Tibial artery (tissue), 4 donors: Measurements from ENCODE around the gene NLRP2B.
"Not testable (repeated sequence)": the region's sequence is repeated elsewhere in the genome, so short reads cannot be mapped to it uniquely, and the experiment has no call there.

Experiments
- DNase-seq, 2 donors: peaks; one replicate each; pipeline ENCODE4 v3.0.0-alpha.2; 2019
- H3K27ac ChIP-seq, 2 donors: fragments of 200-600 bp; sonication (generic) in 1 of 2; 1 replicate in 1 of 2; 2 replicates in 1 of 2; pipeline ENCODE4 v1.5.1; 2018 to 2019; ENCODE audit warnings: mild to moderate bottlenecking in 1 of 2
- H3K27me3 ChIP-seq, 2 donors: fragments of 200-600 bp; sonication (generic) in 1 of 2; one replicate each; pipeline versions ENCODE4 v1.5.1 to v1.6.0; 2016 to 2019
- H3K36me3 ChIP-seq, 3 donors: fragments of 200-600 bp; sonication (generic) in 2 of 3; one replicate each; pipeline ENCODE4 v1.5.1; 2016 to 2019; ENCODE audit warnings: mild to moderate bottlenecking in 2 of 3
- H3K4me1 ChIP-seq, 4 donors: fragments of 200-600 bp; sonication (generic) in 2 of 4; 1 replicate in 3 of 4; 2 replicates in 1 of 4; pipeline ENCODE4 v1.5.1; 2016 to 2019
- H3K4me3 ChIP-seq, 2 donors: fragments of 200-600 bp; sonication (generic) in 1 of 2; 1 replicate in 1 of 2; 2 replicates in 1 of 2; pipeline ENCODE4 v1.5.1; 2018 to 2019; ENCODE audit warnings: mild to moderate bottlenecking in 2 of 2
- H3K9me3 ChIP-seq, 3 donors: fragments of 200-600 bp; sonication (generic) in 1 of 3; one replicate each; pipeline ENCODE4 v1.5.1; 2016 to 2019
- CTCF ChIP-seq, 2 experiments: fragments of 200-600 bp in 1 of 2; fragments of 450-650 bp in 1 of 2; IDR thresholded peaks; one replicate each; pipeline ENCODE4 v1.5.1; 2017 to 2019; ENCODE audit warnings: antibody characterized with exemption in 2 of 2, mild to moderate bottlenecking in 1 of 2, moderate library complexity in 1 of 2
- intact Hi-C: fragments of 100-400 bp; cut with DNase I; formaldehyde crosslinking; loops from one replicate; pipeline ENCODE4 v1.15.0; 2023; ENCODE audit warnings: low total_unique reads

The NLRP2B gene

DNA sequence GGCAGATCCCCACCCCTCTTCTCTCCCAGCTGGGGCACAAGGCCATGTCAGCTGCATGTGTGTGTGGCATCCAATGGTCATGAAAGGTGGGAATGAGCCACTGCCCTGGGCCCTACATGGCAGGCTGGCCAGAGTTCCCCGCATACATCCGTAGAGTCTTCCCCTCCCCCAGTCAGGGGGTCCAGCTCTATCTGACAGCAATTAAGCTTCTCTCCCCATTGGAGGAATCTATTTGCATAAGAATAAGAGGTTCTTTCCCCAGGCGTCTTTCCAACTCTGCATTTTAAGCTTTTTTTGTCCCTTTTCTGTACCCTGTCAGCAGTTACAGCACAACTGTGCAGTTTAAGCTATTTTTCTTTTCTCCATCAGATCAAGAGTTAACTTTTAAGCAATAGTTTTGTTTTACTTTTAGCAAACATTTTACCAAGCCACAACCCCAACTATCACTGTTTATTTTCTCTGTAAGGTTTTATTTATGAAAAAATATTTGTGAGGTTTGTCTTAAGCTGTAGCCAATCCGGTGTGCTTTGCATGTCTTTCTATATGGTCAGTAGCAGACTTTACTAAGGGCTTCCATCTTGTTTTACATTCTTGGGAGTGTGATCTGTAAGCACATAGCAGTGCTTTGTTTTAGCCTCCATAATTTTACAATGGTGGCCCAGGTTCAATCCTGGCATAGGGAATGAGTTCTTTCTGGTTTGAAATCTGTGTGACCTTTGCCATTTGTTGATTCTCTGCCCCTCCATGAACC is 28.7 kb downstream of the NLRP2B start:
- no peak overlapping the region for H3K4me3 ChIP-seq
- no peaks in the 10 kb centered on the region for H3K4me1 ChIP-seq
- H3K36me3 ChIP-seq: peaks cover 0 to 13% (median 6%) of the 10 kb centered on the region in 3 donors
- intact Hi-C loops: no loop called here
- H3K27me3 ChIP-seq: no peaks in the 10 kb centered on the region
- no peak for DNase-seq
- no peak for TF ChIP-seq CTCF (IDR thresholded peaks at IDR 0.05)
- peaks cover 0 to 23% (median 22%) of the 10 kb centered on the region in 3 donors for H3K9me3 ChIP-seq
- H3K27ac ChIP-seq: no peak overlapping the region

- H3K36me3 ChIP-seq: no peaks in the 10 kb centered on the region
- TF ChIP-seq CTCF (IDR thresholded peaks at IDR 0.05): no peak
- H3K27me3 ChIP-seq: no peaks in the 10 kb centered on the region
- intact Hi-C loops: no loop called here
- DNase-seq: no peak
- H3K4me1 ChIP-seq: no peaks in the 10 kb centered on the region
- H3K27ac ChIP-seq: no peak overlapping the region
- H3K4me3 ChIP-seq: no peak overlapping the region
- no peaks in the 10 kb centered on the region for H3K9me3 ChIP-seq
Observed at GRCh38 chrX:57647020-57647419, 33.0 kb downstream of the NLRP2B start.

DNA sequence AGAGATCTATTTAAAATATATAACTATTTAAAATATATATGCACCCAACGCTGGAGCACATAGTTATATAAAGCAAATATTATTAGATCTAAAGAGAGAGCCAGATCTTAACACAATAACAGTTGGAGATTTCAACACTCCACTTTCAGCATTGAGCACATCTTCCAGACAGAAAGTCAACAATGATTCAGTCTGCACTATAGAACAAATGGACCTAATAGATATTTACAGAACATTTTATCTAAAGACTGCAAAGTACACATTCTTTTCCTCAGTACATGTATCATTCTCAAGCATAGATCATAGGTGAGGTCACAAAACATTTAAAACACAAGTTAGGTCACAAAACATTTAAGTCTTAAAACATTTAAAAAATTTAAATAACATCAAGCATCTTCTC is 36.4 kb downstream of the NLRP2B start:
- intact Hi-C loops: no loop called here
- Histone ChIP-seq H3K4me1 (no peaks in the 10 kb centered on the region), H3K27me3 (no peaks in the 10 kb centered on the region), H3K9me3 (peaks cover 0 to 25% (median 16%) of the 10 kb centered on the region in 3 donors), H3K36me3 (peaks cover 0 to 3% (median 0%) of the 10 kb centered on the region in 3 donors), H3K4me3 (no peak overlapping the region), H3K27ac (no peak overlapping the region)
- TF ChIP-seq CTCF (IDR thresholded peaks at IDR 0.05): no peak
- no peak for DNase-seq

DNA sequence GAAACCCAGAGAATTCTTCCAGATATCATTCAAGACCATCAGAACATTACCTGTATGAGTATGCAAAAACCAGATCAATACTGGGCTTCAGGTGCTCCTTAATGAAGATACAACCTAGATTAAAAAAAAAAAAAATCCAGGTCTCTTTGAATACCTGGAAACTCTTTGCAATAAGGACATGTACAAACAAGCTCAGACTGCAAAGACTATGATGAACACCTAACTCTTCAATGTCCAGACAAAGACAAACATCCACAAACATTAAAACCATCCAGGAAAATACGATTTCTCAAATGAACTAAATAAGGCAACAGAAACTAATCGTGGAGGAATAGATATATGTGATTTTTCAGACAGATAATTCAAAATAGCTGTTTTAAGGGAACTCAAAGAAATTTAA is 38.7 kb downstream of the NLRP2B start:
- H3K36me3 ChIP-seq: peaks cover 0 to 3% (median 0%) of the 10 kb centered on the region in 3 donors
- peaks cover 0 to 47% (median 27%) of the 10 kb centered on the region in 3 donors for H3K9me3 ChIP-seq
- no peak for TF ChIP-seq CTCF (IDR thresholded peaks at IDR 0.05)
- intact Hi-C loops: no loop called here
- no peak overlapping the region for H3K27ac ChIP-seq
- DNase-seq: no peak
- no peaks in the 10 kb centered on the region for H3K4me1 ChIP-seq
- no peak overlapping the region for H3K4me3 ChIP-seq
- H3K27me3 ChIP-seq: no peaks in the 10 kb centered on the region

DNA sequence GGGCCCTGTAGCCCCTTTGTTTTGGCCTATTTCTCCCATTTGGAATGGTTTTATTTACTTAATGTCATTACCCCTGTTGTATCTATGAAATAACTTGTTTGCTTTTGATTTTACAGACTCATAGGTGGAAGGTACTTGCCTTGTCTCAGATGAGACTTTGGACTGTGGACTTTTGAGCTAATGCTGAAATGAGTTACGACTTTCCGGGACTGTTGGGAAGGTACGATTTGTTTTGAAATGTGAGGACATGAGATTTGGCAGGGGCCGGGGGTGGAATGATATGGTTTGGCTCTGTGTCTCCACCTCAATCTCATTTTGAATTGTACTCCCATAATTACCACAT is 39.4 kb downstream of the NLRP2B start:
- H3K27ac ChIP-seq: no peak overlapping the region
- no peak for TF ChIP-seq CTCF (IDR thresholded peaks at IDR 0.05)
- H3K36me3 ChIP-seq: peaks cover 0 to 3% (median 0%) of the 10 kb centered on the region in 3 donors
- intact Hi-C loops: no loop called here
- no peaks in the 10 kb centered on the region for H3K27me3 ChIP-seq
- peaks cover 0 to 51% (median 27%) of the 10 kb centered on the region in 3 donors for H3K9me3 ChIP-seq
- H3K4me1 ChIP-seq: no peaks in the 10 kb centered on the region
- no peak for DNase-seq
- H3K4me3 ChIP-seq: no peak overlapping the region

GRCh38 chrX:57629438-57629837 is 50.6 kb downstream of the NLRP2B start:
- intact Hi-C loops, DNase-seq, H3K4me1 ChIP-seq, H3K4me3 ChIP-seq, H3K27me3 ChIP-seq, H3K27ac ChIP-seq, H3K36me3 ChIP-seq: not testable (repeated sequence)
- H3K9me3 ChIP-seq: peaks cover 0 to 50% (median 21%) of the 10 kb centered on the region in 3 donors
